PC-9 (cell line): ENCODE measurements around the gene LOC101059915.
A peak's percentile ranks its signal among the peaks of the same experiment; 100 is the strongest.
"Not testable (repeated sequence)": the region's sequence is repeated elsewhere in the genome, so short reads cannot be mapped to it uniquely, and the experiment has no call there.

Source experiments
- BruUV-seq: library from RNA; stranded (reverse); fragments of 400-500 nt; replicated peaks from 2 replicates; lab custom pipeline; 2021; lab: Mats Ljungman, UMichigan
- CTCF ChIA-PET: fragments of 300-600 bp; sonication (Branson Sonifier 250); formaldehyde crosslinking; loops from one replicate; lab custom pipeline; 2022; ENCODE audit warnings: antibody characterized with exemption; lab: Charles Lee
- POLR2A ChIA-PET: fragments of 300-600 bp; sonication (Branson Sonifier 250); formaldehyde crosslinking; loops from one replicate; lab custom pipeline; 2022; ENCODE audit warnings: antibody characterized with exemption; ENCODE audit not compliant: unreplicated experiment; lab: Charles Lee
- DNase-seq, 2 experiments: peaks; one replicate each; pipeline versions ENCODE4 v3.0.0 to v3.0.0-alpha.2; 2015 to 2022; ENCODE audit warnings: mixed read lengths in 1 of 2
- H2AFZ ChIP-seq: fragments of 200-600 bp; sonication (generic); 2 replicates; pipeline ENCODE4 v1.8.1; 2017; ENCODE audit warnings: antibody characterized with exemption
- H3F3A ChIP-seq: fragments of 200-600 bp; sonication (generic); 2 replicates; pipeline ENCODE4 v1.8.1; 2017; ENCODE audit warnings: antibody characterized with exemption, mild to moderate bottlenecking, low read depth; ENCODE audit not compliant: insufficient read depth
- H3K27ac ChIP-seq: fragments of 200-600 bp; sonication (generic); 2 replicates; pipeline ENCODE4 v1.6.1; 2016; ENCODE audit warnings: mixed run types
- H3K27me3 ChIP-seq: fragments of 200-600 bp; sonication (generic); 2 replicates; pipeline ENCODE4 v1.6.1; 2016; ENCODE audit warnings: low read depth, mixed run types; ENCODE audit not compliant: insufficient read depth
- H3K36me3 ChIP-seq: fragments of 200-600 bp; sonication (generic); 2 replicates; pipeline ENCODE4 v1.6.1; 2016; ENCODE audit warnings: low read depth, mixed run types
- H3K4me1 ChIP-seq: fragments of 200-600 bp; sonication (generic); replicated peaks from 2 replicates; pipeline ENCODE4 v1.6.1; 2016; ENCODE audit warnings: mixed run types; ENCODE audit not compliant: insufficient read depth
- H3K4me2 ChIP-seq: fragments of 200-600 bp; sonication (generic); 2 replicates; pipeline ENCODE4 v1.6.1; 2017; ENCODE audit warnings: mixed run types
- H3K4me3 ChIP-seq: fragments of 200-600 bp; sonication (generic); 2 replicates; pipeline ENCODE4 v1.6.1; 2016; ENCODE audit warnings: mixed run types
- H3K79me2 ChIP-seq: fragments of 200-600 bp; sonication (generic); 2 replicates; pipeline ENCODE4 v1.6.1; 2017; ENCODE audit warnings: low read depth, mixed run types
- H3K9me2 ChIP-seq: fragments of 200-600 bp; sonication (generic); 2 replicates; pipeline ENCODE4 v1.8.1; 2017; ENCODE audit warnings: mild to moderate bottlenecking; ENCODE audit not compliant: insufficient read depth
- H3K9me3 ChIP-seq: fragments of 200-600 bp; sonication (generic); 2 replicates; pipeline ENCODE4 v1.8.1; 2016; ENCODE audit warnings: low read depth; ENCODE audit not compliant: insufficient read depth
- H4K20me1 ChIP-seq: fragments of 200-600 bp; sonication (generic); 2 replicates; pipeline ENCODE4 v1.8.1; 2017; ENCODE audit not compliant: insufficient read depth
- EZH2 ChIP-seq: fragments of 200-600 bp; sonication (generic); IDR thresholded peaks from 2 replicates; pipeline ENCODE4 v1.8.0; 2017; ENCODE audit warnings: antibody characterized with exemption, low read depth
- intact Hi-C: fragments of 100-400 bp; cut with micrococcal nuclease; formaldehyde crosslinking; loops from one replicate; pipeline ENCODE4 v1.10.0; 2022; ENCODE audit not compliant: unreplicated experiment
- TF ChIP-seq, protein P1 (sequence below): fragments of 200-600 bp; sonication (generic); conservative IDR thresholded peaks from 2 replicates; pipeline ENCODE4 v1.6.1; 2017; ENCODE audit warnings: mixed run types, antibody characterized with exemption, mild to moderate bottlenecking, moderate library complexity

The LOC101059915 gene

DNA sequence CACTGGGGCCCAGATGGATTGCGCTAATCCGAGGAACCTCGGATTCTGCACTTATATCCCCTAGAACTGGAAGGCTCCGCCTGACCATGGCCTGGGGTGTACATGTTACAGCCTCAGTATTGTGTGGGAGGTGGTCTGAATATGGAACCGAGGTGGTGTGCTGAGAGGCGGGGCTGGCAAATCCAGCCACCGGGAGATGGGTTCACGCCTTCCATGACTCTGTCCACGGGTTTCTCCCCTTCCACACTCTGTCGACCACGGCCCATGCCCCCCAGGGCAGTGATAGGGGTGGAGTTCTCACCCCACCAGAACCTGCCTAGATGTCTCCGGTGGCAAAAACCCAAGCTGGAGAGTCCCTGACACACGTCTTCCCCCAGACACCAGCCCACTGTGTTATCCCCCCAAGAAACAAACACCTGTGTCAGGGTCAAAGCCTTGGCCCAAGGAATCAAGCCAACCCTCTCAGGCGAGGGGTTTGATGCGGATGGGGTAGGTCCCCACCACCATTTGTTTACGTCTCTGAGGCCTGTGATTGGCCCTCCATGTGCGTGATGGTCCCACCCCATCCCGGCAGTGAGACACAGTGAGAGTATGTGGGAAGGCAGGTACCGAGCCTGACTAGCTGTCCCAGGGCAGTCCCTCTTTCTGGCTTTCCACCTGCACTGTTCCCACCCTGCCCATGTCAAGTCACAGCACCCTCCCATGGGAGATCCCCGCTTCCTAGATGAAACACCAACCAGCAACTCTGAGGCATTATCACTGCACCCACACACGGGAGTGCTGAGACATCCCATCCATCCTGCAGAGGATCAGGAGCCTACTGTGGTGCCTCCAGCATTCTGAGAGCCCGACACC is 6.6 kb upstream of the LOC101059915 start:
- TF ChIP-seq, protein P1, sequence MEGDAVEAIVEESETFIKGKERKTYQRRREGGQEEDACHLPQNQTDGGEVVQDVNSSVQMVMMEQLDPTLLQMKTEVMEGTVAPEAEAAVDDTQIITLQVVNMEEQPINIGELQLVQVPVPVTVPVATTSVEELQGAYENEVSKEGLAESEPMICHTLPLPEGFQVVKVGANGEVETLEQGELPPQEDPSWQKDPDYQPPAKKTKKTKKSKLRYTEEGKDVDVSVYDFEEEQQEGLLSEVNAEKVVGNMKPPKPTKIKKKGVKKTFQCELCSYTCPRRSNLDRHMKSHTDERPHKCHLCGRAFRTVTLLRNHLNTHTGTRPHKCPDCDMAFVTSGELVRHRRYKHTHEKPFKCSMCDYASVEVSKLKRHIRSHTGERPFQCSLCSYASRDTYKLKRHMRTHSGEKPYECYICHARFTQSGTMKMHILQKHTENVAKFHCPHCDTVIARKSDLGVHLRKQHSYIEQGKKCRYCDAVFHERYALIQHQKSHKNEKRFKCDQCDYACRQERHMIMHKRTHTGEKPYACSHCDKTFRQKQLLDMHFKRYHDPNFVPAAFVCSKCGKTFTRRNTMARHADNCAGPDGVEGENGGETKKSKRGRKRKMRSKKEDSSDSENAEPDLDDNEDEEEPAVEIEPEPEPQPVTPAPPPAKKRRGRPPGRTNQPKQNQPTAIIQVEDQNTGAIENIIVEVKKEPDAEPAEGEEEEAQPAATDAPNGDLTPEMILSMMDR = no peak
- TF ChIP-seq EZH2 = no peak

DNA sequence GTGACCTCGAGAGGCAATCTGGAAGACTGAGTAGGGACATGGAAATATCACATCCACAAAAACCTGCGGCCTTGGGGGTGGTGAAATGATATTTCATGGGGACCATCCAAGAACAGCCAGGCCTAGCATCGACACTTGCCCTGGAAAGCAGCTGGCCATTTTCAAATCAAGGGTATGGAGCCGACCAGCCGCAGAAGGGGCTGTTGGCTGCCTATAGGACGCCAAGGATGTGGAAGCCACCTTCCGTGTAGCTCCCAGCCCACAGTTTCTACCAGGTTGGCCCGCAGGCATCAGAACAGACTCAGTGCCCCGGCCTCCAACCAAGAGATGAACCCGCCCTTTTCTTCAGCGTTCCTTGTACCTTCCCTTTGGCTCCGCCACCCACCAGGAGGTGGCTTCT is 5.4 kb upstream of the LOC101059915 start:
- Histone ChIP-seq H3K4me3 (no peak overlapping the region), H3F3A (no peaks in the 10 kb centered on the region), H4K20me1 (no peaks in the 10 kb centered on the region), H3K4me2 (no peak overlapping the region), H3K9me2 (no peaks in the 10 kb centered on the region), H3K27me3 (peaks cover 16% of the 10 kb centered on the region), H3K4me1 (no peaks in the 10 kb centered on the region), H3K9me3 (no peaks in the 10 kb centered on the region), H2AFZ (no peak overlapping the region), H3K36me3 (no peaks in the 10 kb centered on the region), H3K79me2 (no peaks in the 10 kb centered on the region), H3K27ac (no peak overlapping the region)
- CTCF ChIA-PET = no interaction called here
- DNase-seq = no peak
- no TSS peak for BruUV-seq
- POLR2A ChIA-PET = no interaction called here
- intact Hi-C loops = no loop called here
- TF ChIP-seq, protein P1 = no peak
- no peak for TF ChIP-seq EZH2

More for the DNA sequence above, 6.6 kb upstream of the LOC101059915 start:
- Histone ChIP-seq H3F3A (no peaks in the 10 kb centered on the region), H2AFZ (no peak overlapping the region), H3K9me2 (no peaks in the 10 kb centered on the region), H3K36me3 (no peaks in the 10 kb centered on the region), H3K27ac (no peak overlapping the region), H3K27me3 (peaks cover 17% of the 10 kb centered on the region), H3K9me3 (no peaks in the 10 kb centered on the region), H3K79me2 (no peaks in the 10 kb centered on the region), H3K4me1 (no peaks in the 10 kb centered on the region), H4K20me1 (no peaks in the 10 kb centered on the region), H3K4me3 (no peak overlapping the region), H3K4me2 (no peak overlapping the region)
- DNase-seq = no peak
- intact Hi-C loops = no loop called here
- ChIA-PET POLR2A (no interaction called here), CTCF (no interaction called here)
- no TSS peak for BruUV-seq

DNA sequence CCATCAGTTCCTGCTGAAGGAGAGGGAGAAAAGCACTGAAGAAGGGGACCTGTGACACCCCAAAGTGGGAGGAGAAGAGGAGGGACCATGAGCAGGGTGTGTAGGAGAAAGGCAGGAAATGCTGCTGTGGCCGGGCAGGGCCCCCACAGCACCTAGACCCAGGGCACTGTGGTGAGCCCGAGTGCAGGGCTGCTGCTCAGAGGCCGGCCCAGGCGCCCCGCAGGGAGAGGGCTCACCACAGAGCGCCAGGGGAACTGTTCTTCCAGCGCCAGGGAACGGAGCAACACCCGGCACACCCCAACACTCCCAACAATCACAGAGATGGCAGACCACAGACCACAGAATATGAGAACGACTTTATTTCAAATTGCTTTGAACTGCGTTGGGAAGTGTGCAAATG is 4.7 kb upstream of the LOC101059915 start:
- BruUV-seq, H3K27me3 ChIP-seq, H3K36me3 ChIP-seq, H3K9me2 ChIP-seq, H3K4me2 ChIP-seq, CTCF ChIA-PET, H3K4me3 ChIP-seq, H2AFZ ChIP-seq, intact Hi-C loops, H3F3A ChIP-seq, H3K27ac ChIP-seq, H3K79me2 ChIP-seq, DNase-seq, H3K4me1 ChIP-seq, H4K20me1 ChIP-seq, H3K9me3 ChIP-seq, POLR2A ChIA-PET: not testable (repeated sequence)

DNA sequence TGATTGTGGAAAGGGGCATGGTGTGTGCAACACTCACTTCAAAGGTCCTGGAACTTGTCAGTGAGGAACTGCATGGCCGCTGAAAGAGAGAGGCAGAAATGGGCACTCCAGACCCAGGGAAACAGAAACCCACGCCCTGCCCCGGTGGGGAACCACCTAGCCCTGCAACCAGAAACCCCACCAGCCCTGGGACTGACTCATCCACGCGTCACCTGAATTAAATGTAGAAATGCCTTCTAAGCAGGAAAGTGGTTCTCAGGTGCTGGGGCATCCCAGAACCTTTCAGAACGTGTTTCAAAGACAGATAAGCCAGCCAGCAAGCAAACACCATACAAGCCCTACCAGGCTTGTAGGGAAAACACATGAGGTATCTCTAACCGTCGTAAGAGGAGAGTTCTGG is 4.1 kb upstream of the LOC101059915 start:
- H3K4me2 ChIP-seq, POLR2A ChIA-PET, BruUV-seq: not testable (repeated sequence)

More for the DNA sequence above, 4.1 kb upstream of the LOC101059915 start:
- intact Hi-C loops, H2AFZ ChIP-seq, H3K4me1 ChIP-seq, H3F3A ChIP-seq, H3K9me2 ChIP-seq, H4K20me1 ChIP-seq, CTCF ChIA-PET, H3K36me3 ChIP-seq, H3K27me3 ChIP-seq, H3K79me2 ChIP-seq, H3K9me3 ChIP-seq, H3K4me3 ChIP-seq, H3K27ac ChIP-seq: not testable (repeated sequence)
- peak in 1 of 2 experiments; percentile 17 for DNase-seq
